Fibroblast of lung (primary cell): ENCODE measurements around the gene SYN1.

ENCODE experiments used
- EZH2 ChIP-seq: IDR thresholded peaks from 2 replicates; pipeline ENCODE4 v1.5.1; 2012; ENCODE audit warnings: low read length, control low read depth, mild to moderate bottlenecking; ENCODE audit errors: missing control alignments
- TF ChIP-seq, protein P1 (sequence below), 2 donors: IDR thresholded peaks in 1 of 2; conservative IDR thresholded peaks in 1 of 2; 1 replicate in 1 of 2; 2 replicates in 1 of 2; pipeline ENCODE4 v1.5.1; 2011 to 2012; ENCODE audit warnings: low read length in 2 of 2, control low read depth in 1 of 2, inconsistent platforms in 1 of 2, low read depth in 1 of 2, mild to moderate bottlenecking in 1 of 2

DNA sequence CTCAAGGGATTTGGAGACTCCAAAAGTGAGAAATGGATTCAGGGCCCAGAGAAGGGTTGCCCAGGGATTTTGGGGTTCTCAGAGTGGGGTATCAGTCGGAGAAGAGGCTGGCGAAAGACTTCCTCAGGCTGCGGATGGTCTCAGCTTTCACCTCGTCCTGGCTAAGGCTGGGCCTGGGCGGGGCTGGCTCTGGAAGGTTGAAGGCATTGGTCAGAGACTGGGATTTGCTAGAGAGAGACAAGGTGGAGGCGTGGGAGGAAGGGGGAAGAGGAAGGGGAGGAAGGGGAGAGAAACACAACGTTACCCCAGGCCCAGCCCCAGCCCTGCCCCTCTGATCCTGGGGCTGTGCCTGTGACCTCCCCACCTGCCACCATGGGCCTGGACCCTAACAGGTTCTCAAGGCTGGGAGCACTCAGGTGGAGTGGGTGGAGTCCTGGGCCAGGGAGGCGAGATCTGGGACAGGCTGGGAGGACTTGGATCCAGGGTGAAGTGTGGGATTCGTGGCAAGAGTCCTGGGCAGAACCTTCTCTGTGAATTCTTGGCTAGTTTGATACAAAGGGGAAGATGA lies 46.8 kb downstream of the SYN1 start:
- TF ChIP-seq, protein P1, sequence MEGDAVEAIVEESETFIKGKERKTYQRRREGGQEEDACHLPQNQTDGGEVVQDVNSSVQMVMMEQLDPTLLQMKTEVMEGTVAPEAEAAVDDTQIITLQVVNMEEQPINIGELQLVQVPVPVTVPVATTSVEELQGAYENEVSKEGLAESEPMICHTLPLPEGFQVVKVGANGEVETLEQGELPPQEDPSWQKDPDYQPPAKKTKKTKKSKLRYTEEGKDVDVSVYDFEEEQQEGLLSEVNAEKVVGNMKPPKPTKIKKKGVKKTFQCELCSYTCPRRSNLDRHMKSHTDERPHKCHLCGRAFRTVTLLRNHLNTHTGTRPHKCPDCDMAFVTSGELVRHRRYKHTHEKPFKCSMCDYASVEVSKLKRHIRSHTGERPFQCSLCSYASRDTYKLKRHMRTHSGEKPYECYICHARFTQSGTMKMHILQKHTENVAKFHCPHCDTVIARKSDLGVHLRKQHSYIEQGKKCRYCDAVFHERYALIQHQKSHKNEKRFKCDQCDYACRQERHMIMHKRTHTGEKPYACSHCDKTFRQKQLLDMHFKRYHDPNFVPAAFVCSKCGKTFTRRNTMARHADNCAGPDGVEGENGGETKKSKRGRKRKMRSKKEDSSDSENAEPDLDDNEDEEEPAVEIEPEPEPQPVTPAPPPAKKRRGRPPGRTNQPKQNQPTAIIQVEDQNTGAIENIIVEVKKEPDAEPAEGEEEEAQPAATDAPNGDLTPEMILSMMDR (conservative IDR thresholded peaks at IDR 0.05 in 1 of 2, IDR thresholded peaks at IDR 0.05 in 1 of 2; ENCODE audit: low read depth in 1 of 2, low read length in 2 of 2): no peak
- TF ChIP-seq EZH2: no peak
